Endothelial cell of umbilical vein (primary cell): ENCODE results near the gene INTS1.

Source experiments
- CTCF ChIP-seq, 2 donors: IDR thresholded peaks; 1 replicate in 1 of 2; 2 replicates in 1 of 2; pipeline ENCODE4 v1.5.1; 2011; ENCODE audit warnings: low read length in 2 of 2, mild to moderate bottlenecking in 2 of 2, moderate library complexity in 2 of 2, control low read depth in 1 of 2, inconsistent platforms in 1 of 2, low read depth in 1 of 2; ENCODE audit not compliant: insufficient read depth in 1 of 2; ENCODE audit errors: extremely low read depth in 1 of 2
- POLR2A ChIP-seq: IDR thresholded peaks from 2 replicates; pipeline ENCODE4 v1.6.1; 2012; ENCODE audit warnings: low read depth, mild to moderate bottlenecking, control low read depth, low read length

GRCh38 chr7:1538544-1539180 lies 34.5 kb upstream of the INTS1 start:
- TF ChIP-seq CTCF (IDR thresholded peaks at IDR 0.05; ENCODE audit: extremely low read depth in 1 of 2, insufficient read depth in 1 of 2, low read depth in 1 of 2, low read length in 2 of 2): no peak
- TF ChIP-seq POLR2A: no peak
